ENCODE measurements around the gene PACSIN1.

Gene PACSIN1

GRCh38 chr6:34524499-34524898 is 58.6 kb downstream of the PACSIN1 start (continued):
- TF ChIP-seq PRDM2 (tag by site-specific recombination; IDR thresholded peaks at IDR 0.05; ENCODE audit: borderline replicate concordance) (no peak), SETDB1 (IDR thresholded peaks at IDR 0.05; ENCODE audit: insufficient read length, low read length) (no peak)

GRCh38 chr6:34524971-34525370 is 59.1 kb downstream of the PACSIN1 start:
- H3K36me3 ChIP-seq (ENCODE audit: control insufficient read depth in 2 of 2, insufficient read depth in 1 of 2, low read length in 2 of 2) = no peaks in the 10 kb centered on the region
- POLR2A ChIA-PET = no interaction called here

GRCh38 chr6:34525431-34526175 is 59.7 kb downstream of the PACSIN1 start:
- Histone ChIP-seq H3K9me3 (ENCODE audit: control insufficient read depth, insufficient read depth, low read depth, low read length) (no peaks in the 10 kb centered on the region), H3K4me1 (ENCODE audit: control insufficient read depth, insufficient read depth, low read length) (no peaks in the 10 kb centered on the region), H3K4me3 (ENCODE audit: low read depth, low read length) (no peak overlapping the region), H3K36me3 (ENCODE audit: control insufficient read depth in 2 of 2, insufficient read depth in 1 of 2, low read length in 2 of 2) (no peaks in the 10 kb centered on the region), H3K27ac (ENCODE audit: extremely low read depth, low read depth, low read length) (no peak overlapping the region)
- POLR2A ChIA-PET = interaction anchor here (1.1 kb wide), 1 partner anchor 99 kb away, joined by 3 read pairs; the partner anchor contains the start of gene RPS10
- CTCF ChIA-PET = interaction anchor here (0.7 to 4.4 kb wide), 4 partner anchors 65 to 614 kb away, joined by 3 to 46 read pairs (median 10); no protein-coding TSS in a partner anchor
- TF ChIP-seq ZBTB26 (tag by site-specific recombination; optimal IDR thresholded peaks at IDR 0.05) = no peak
- TF ChIP-seq ZNF423 (tag by site-specific recombination; IDR thresholded peaks at IDR 0.05) = no peak
- no peak for TF ChIP-seq ZNF211 (tag by site-specific recombination; IDR thresholded peaks at IDR 0.05; ENCODE audit: low read depth)
- no peak for TF ChIP-seq ZNF292 (tag by site-specific recombination; IDR thresholded peaks at IDR 0.05; ENCODE audit: borderline replicate concordance, low read depth)
- no peak for TF ChIP-seq ZNF580 (tag by site-specific recombination; IDR thresholded peaks at IDR 0.05)
- TF ChIP-seq MEIS1 (CRISPR knock-in tag; IDR thresholded peaks at IDR 0.05; ENCODE audit: borderline replicate concordance) = no peak

More at GRCh38 chr6:34524971-34525370, 59.1 kb downstream of the PACSIN1 start:
- H3K9me3 ChIP-seq (ENCODE audit: control insufficient read depth, insufficient read depth, low read depth, low read length) = no peaks in the 10 kb centered on the region
- CTCF ChIA-PET = interaction anchor here (0.7 to 3.2 kb wide), 2 partner anchors 84 to 87 kb away, joined by 3 to 14 read pairs; no protein-coding TSS in a partner anchor
- no peaks in the 10 kb centered on the region for H3K4me1 ChIP-seq (ENCODE audit: control insufficient read depth, insufficient read depth, low read length)
- H3K4me3 ChIP-seq (ENCODE audit: low read depth, low read length) = no peak overlapping the region
- H3K27ac ChIP-seq (ENCODE audit: extremely low read depth, low read depth, low read length) = no peak overlapping the region
- TF ChIP-seq HOXA7 (CRISPR knock-in tag; IDR thresholded peaks at IDR 0.05; ENCODE audit: borderline replicate concordance) (no peak), ZNF19 (tag by site-specific recombination; IDR thresholded peaks at IDR 0.05; ENCODE audit: low read depth) (no peak), ZNF623 (tag by site-specific recombination; IDR thresholded peaks at IDR 0.05) (no peak), ATF2 (tag by site-specific recombination; IDR thresholded peaks at IDR 0.05; ENCODE audit: low read depth) (no peak), GLI2 (tag by site-specific recombination; IDR thresholded peaks at IDR 0.05; ENCODE audit: borderline replicate concordance, low read depth) (no peak), ZNF266 (tag by site-specific recombination; IDR thresholded peaks at IDR 0.05; ENCODE audit: low read depth) (no peak), ZNF404 (tag by site-specific recombination; IDR thresholded peaks at IDR 0.05) (no peak), ZNF529 (tag by site-specific recombination; IDR thresholded peaks at IDR 0.05; ENCODE audit: insufficient replicate concordance) (no peak), EGR2 (tag by site-specific recombination; IDR thresholded peaks at IDR 0.05; ENCODE audit: low read depth) (no peak), SALL2 (tag by site-specific recombination; IDR thresholded peaks at IDR 0.05; ENCODE audit: borderline replicate concordance) (no peak), ZNF560 (tag by site-specific recombination; IDR thresholded peaks at IDR 0.05; ENCODE audit: borderline replicate concordance) (no peak), PBX3 (CRISPR knock-in tag; IDR thresholded peaks at IDR 0.05) (no peak), ZFP37 (tag by site-specific recombination; IDR thresholded peaks at IDR 0.05) (no peak), ZNF660 (tag by site-specific recombination; IDR thresholded peaks at IDR 0.05) (no peak), ZNF600 (tag by site-specific recombination; IDR thresholded peaks at IDR 0.05) (no peak), ZNF10 (tag by site-specific recombination; IDR thresholded peaks at IDR 0.05) (no peak), ZNF302 (tag by site-specific recombination; IDR thresholded peaks at IDR 0.05; ENCODE audit: low read depth) (no peak), ZBTB8A (tag by site-specific recombination; IDR thresholded peaks at IDR 0.05) (no peak)

All from HEK293 (cell line).